Measurements from ENCODE around the gene ZNF423.

Gene ZNF423

DNA sequence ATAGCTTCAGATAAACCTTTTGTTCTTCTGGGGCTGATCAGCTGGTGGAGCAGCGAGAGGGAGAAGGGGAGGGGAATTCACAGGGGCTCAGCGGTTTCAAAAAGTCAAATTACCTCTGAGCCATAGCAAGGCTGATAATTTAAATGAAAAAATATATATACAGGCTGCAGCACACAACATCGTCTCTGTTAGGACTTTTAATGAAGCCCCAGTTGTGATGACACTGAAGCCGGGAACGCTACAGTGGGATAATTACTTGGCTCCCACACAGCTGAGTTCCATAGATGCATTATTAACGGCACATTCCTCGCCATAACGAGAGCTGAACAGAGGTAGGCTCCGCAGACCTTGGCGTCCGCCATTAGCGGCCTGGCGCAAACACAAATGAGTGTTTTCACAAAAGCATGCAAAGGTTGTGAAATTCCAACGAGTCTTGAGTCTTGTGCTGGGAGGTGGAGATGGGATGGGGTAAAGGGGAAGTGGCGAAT is 266.3 kb downstream of the ZNF423 start:
- H3K36me3 ChIP-seq (ENCODE audit: control insufficient read depth, insufficient read depth, low read length): no peaks in the 10 kb centered on the region
- no peak overlapping the region for H3K27ac ChIP-seq (ENCODE audit: low read depth, low read length)
- H3K9me3 ChIP-seq (ENCODE audit: control insufficient read depth, insufficient read depth, low read depth, low read length): no peaks in the 10 kb centered on the region
- H3K4me3 ChIP-seq (ENCODE audit: low read depth, low read length): no peak overlapping the region
- no peak overlapping the region for H3K9ac ChIP-seq (ENCODE audit: low read length)
- H3K27me3 ChIP-seq (ENCODE audit: control insufficient read depth, insufficient read depth, low read length): no peaks in the 10 kb centered on the region
- peaks cover 29% of the 10 kb centered on the region for H3K4me1 ChIP-seq (ENCODE audit: control insufficient read depth, insufficient read depth, low read length)

GRCh38 chr16:49588729-49589384 is 267.1 kb downstream of the ZNF423 start:
- no peak overlapping the region for H3K27ac ChIP-seq (ENCODE audit: low read depth, low read length)
- no peaks in the 10 kb centered on the region for H3K9me3 ChIP-seq (ENCODE audit: control insufficient read depth, insufficient read depth, low read depth, low read length)
- no peaks in the 10 kb centered on the region for H3K36me3 ChIP-seq (ENCODE audit: control insufficient read depth, insufficient read depth, low read length)
- no peak overlapping the region for H3K9ac ChIP-seq (ENCODE audit: low read length)
- no peak overlapping the region for H3K4me3 ChIP-seq (ENCODE audit: low read depth, low read length)
- no peaks in the 10 kb centered on the region for H3K27me3 ChIP-seq (ENCODE audit: control insufficient read depth, insufficient read depth, low read length)
- H3K4me1 ChIP-seq (ENCODE audit: control insufficient read depth, insufficient read depth, low read length): peaks cover 29% of the 10 kb centered on the region

DNA sequence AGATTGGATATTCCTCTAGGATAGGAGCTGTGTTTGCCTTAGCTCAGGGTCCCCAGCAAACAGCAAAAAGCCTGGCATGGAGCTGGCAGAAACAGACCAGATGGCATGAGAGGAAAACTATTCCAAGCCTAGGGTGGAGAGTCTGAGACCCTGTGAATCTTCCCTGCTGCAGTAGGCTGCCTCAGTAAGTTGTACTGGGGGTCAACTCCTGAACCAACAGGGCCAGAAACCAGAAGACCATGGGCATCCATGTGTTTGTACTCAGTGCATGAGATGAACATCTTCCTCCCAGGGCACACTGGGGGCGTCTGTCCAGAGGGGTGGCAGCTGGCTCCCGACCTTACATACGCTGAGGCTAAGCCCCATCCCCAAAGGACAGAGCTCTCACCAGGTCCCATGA is 267.9 kb downstream of the ZNF423 start:
- Histone ChIP-seq H3K9ac (ENCODE audit: low read length) (no peak overlapping the region), H3K4me3 (ENCODE audit: low read depth, low read length) (no peak overlapping the region), H3K4me1 (ENCODE audit: control insufficient read depth, insufficient read depth, low read length) (peaks cover 30% of the 10 kb centered on the region), H3K27ac (ENCODE audit: low read depth, low read length) (no peak overlapping the region), H3K9me3 (ENCODE audit: control insufficient read depth, insufficient read depth, low read depth, low read length) (no peaks in the 10 kb centered on the region), H3K36me3 (ENCODE audit: control insufficient read depth, insufficient read depth, low read length) (no peaks in the 10 kb centered on the region), H3K27me3 (ENCODE audit: control insufficient read depth, insufficient read depth, low read length) (no peaks in the 10 kb centered on the region)

DNA sequence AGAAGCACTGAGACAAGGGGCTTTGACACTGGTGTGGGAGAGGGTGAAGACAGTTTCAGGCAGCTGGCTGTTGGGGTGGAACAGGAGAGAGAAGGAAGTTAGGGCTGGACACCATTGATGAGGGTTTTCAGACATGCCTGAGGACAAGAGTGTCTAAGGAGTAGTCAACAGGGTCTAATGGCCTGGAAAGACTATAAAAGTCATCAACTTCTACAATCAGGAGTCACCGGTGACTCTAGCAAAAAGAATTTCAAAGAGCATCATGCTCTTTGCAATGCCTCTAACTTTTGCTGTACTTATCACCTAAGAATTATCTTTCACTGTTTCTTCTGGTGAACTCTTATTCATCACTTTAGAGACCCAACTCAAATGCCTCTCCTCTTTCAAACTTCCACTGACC is 268.4 kb downstream of the ZNF423 start:
- no peak overlapping the region for H3K27ac ChIP-seq (ENCODE audit: low read depth, low read length)
- no peak overlapping the region for H3K9ac ChIP-seq (ENCODE audit: low read length)
- H3K9me3 ChIP-seq (ENCODE audit: control insufficient read depth, insufficient read depth, low read depth, low read length): no peaks in the 10 kb centered on the region
- no peaks in the 10 kb centered on the region for H3K27me3 ChIP-seq (ENCODE audit: control insufficient read depth, insufficient read depth, low read length)
- peaks cover 27% of the 10 kb centered on the region for H3K4me1 ChIP-seq (ENCODE audit: control insufficient read depth, insufficient read depth, low read length)
- no peaks in the 10 kb centered on the region for H3K36me3 ChIP-seq (ENCODE audit: control insufficient read depth, insufficient read depth, low read length)
- no peak overlapping the region for H3K4me3 ChIP-seq (ENCODE audit: low read depth, low read length)

- Histone ChIP-seq H3K9me3 (ENCODE audit: control insufficient read depth, insufficient read depth, low read depth, low read length) (no peaks in the 10 kb centered on the region), H3K4me1 (ENCODE audit: control insufficient read depth, insufficient read depth, low read length) (peaks cover 29% of the 10 kb centered on the region), H3K27me3 (ENCODE audit: control insufficient read depth, insufficient read depth, low read length) (no peaks in the 10 kb centered on the region), H3K27ac (ENCODE audit: low read depth, low read length) (no peak overlapping the region), H3K36me3 (ENCODE audit: control insufficient read depth, insufficient read depth, low read length) (no peaks in the 10 kb centered on the region), H3K9ac (ENCODE audit: low read length) (no peak overlapping the region), H3K4me3 (ENCODE audit: low read depth, low read length) (no peak overlapping the region)
Measured at GRCh38 chr16:49586466-49587450, 269.2 kb downstream of the ZNF423 start.

DNA sequence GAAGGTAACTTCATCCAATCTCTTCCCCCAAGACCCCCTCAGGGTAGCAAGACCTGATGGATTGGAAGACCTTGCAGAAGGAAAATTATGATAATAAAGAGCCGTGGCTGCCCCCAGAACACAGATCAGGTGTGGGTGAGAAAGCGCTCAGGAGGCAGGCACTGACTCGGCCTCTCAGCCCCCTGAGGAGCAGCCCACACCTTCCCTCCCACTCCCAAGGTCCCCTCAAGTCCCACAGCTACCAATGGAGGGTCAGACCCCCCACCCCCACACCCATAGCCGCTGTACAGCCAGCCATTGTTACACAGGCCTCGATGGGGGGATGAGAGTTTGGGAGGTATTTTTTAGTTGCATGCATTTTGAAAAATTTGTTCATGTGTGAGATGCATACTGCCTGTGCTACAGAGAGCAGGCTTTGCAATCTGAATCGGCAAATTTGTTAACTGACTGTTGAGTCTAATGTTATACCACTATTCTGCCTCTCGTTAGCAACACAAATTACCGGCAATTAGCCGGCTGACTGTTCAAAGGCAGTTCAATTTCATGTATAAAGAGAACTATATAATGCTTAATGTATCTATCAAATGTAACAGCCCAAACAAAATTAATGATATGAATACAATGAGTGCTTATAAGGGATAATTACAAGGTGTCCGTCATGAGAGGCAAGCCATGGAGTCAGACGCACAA is 270.6 kb downstream of the ZNF423 start:
- H3K4me1 ChIP-seq (ENCODE audit: control insufficient read depth, insufficient read depth, low read length): peaks cover 29% of the 10 kb centered on the region
- H3K27me3 ChIP-seq (ENCODE audit: control insufficient read depth, insufficient read depth, low read length): no peaks in the 10 kb centered on the region
- H3K27ac ChIP-seq (ENCODE audit: low read depth, low read length): no peak overlapping the region
- no peak overlapping the region for H3K9ac ChIP-seq (ENCODE audit: low read length)
- no peaks in the 10 kb centered on the region for H3K36me3 ChIP-seq (ENCODE audit: control insufficient read depth, insufficient read depth, low read length)
- no peak overlapping the region for H3K4me3 ChIP-seq (ENCODE audit: low read depth, low read length)
- no peaks in the 10 kb centered on the region for H3K9me3 ChIP-seq (ENCODE audit: control insufficient read depth, insufficient read depth, low read depth, low read length)

- Histone ChIP-seq H3K4me3 (ENCODE audit: low read depth, low read length) (no peak overlapping the region), H3K27ac (ENCODE audit: low read depth, low read length) (no peak overlapping the region), H3K9me3 (ENCODE audit: control insufficient read depth, insufficient read depth, low read depth, low read length) (no peaks in the 10 kb centered on the region), H3K27me3 (ENCODE audit: control insufficient read depth, insufficient read depth, low read length) (no peaks in the 10 kb centered on the region), H3K9ac (ENCODE audit: low read length) (no peak overlapping the region), H3K36me3 (ENCODE audit: control insufficient read depth, insufficient read depth, low read length) (no peaks in the 10 kb centered on the region), H3K4me1 (ENCODE audit: control insufficient read depth, insufficient read depth, low read length) (peaks cover 22% of the 10 kb centered on the region)
Measured at GRCh38 chr16:49583911-49584310, 272.0 kb downstream of the ZNF423 start.

DNA sequence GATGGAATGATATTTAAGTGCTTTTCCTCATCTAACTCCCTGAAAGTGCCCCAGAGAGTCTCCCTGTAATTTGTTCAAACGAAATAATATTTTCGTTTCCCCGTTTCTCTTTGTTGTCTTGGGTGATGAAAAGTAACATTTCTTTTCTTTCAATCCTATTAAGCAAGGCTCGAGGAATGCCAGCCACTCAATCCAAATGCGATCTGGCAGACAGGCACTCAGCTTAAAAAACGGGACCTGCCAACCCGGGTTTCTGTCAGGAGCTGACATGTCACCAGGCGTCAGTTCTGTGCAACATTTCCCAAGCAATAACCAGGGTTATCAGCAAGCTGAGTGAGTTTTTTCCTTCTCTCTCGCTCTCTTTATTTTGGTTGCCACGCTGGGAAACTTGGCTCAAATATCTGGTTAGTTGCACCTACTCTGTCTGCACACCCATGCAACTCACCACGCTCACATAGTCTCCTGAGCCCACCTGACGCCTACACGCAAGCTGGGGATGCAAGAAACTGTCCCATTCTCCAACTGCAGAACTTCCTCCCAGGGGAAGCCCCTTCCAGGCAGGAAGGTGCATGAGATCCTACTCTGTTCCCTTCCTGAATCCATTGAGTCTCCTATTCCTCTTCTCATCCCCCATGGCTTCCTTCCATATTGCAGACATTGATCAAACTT is 274.1 kb downstream of the ZNF423 start:
- no peaks in the 10 kb centered on the region for H3K36me3 ChIP-seq (ENCODE audit: control insufficient read depth, insufficient read depth, low read length)
- no peak overlapping the region for H3K4me3 ChIP-seq (ENCODE audit: low read depth, low read length)
- H3K27ac ChIP-seq (ENCODE audit: low read depth, low read length): no peak overlapping the region
- no peaks in the 10 kb centered on the region for H3K27me3 ChIP-seq (ENCODE audit: control insufficient read depth, insufficient read depth, low read length)
- no peaks in the 10 kb centered on the region for H3K9me3 ChIP-seq (ENCODE audit: control insufficient read depth, insufficient read depth, low read depth, low read length)
- peaks cover 14% of the 10 kb centered on the region for H3K4me1 ChIP-seq (ENCODE audit: control insufficient read depth, insufficient read depth, low read length)
- no peak overlapping the region for H3K9ac ChIP-seq (ENCODE audit: low read length)

GRCh38 chr16:49580751-49581303 is 275.1 kb downstream of the ZNF423 start:
- no peaks in the 10 kb centered on the region for H3K36me3 ChIP-seq (ENCODE audit: control insufficient read depth, insufficient read depth, low read length)
- H3K9ac ChIP-seq (ENCODE audit: low read length): no peak overlapping the region
- H3K27ac ChIP-seq (ENCODE audit: low read depth, low read length): no peak overlapping the region
- H3K4me3 ChIP-seq (ENCODE audit: low read depth, low read length): no peak overlapping the region
- H3K27me3 ChIP-seq (ENCODE audit: control insufficient read depth, insufficient read depth, low read length): no peaks in the 10 kb centered on the region
- H3K9me3 ChIP-seq (ENCODE audit: control insufficient read depth, insufficient read depth, low read depth, low read length): no peaks in the 10 kb centered on the region
- peaks cover 13% of the 10 kb centered on the region for H3K4me1 ChIP-seq (ENCODE audit: control insufficient read depth, insufficient read depth, low read length)

DNA sequence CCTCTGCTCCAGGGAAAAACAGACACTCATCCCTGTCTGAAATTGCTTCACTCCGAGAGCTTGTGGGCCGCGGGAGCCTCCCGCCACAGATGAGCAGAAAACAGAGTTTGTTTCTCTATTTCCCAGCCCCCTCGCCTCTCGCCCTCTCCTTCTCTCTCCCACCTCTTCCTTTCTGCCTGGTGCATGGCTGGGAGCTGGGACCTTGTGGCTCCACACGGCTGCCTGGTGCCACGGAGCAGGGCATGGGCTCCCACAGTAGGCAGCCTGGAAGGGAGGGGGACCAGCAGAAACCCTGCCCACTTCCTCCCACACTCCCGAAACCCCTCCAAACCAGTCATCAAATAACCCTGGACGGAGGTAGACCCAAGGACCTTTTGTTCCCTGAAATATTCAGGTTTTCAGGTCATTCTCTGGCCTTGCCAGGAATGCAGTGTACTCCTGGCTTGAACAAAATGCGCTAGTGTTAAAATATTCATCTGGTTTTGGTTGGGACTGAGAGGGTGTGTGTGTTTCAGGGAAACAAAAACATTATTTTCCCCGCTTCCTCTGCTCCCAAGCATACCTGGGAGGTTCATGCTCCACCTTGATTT is 277.4 kb downstream of the ZNF423 start:
- 0 out of 2 replicates have a peak, but pooled peaks cover 3% of the 10 kb centered on the region for H3K9me3 ChIP-seq (ENCODE audit: control insufficient read depth, insufficient read depth, low read depth, low read length)
- H3K27me3 ChIP-seq (ENCODE audit: control insufficient read depth, insufficient read depth, low read length): no peaks in the 10 kb centered on the region
- no peak overlapping the region for H3K27ac ChIP-seq (ENCODE audit: low read depth, low read length)
- H3K4me1 ChIP-seq (ENCODE audit: control insufficient read depth, insufficient read depth, low read length): peaks cover 21% of the 10 kb centered on the region
- no peaks in the 10 kb centered on the region for H3K36me3 ChIP-seq (ENCODE audit: control insufficient read depth, insufficient read depth, low read length)
- no peak overlapping the region for H3K4me3 ChIP-seq (ENCODE audit: low read depth, low read length)
- no peak overlapping the region for H3K9ac ChIP-seq (ENCODE audit: low read length)
